HG02981 (cell line): ENCODE results near the gene MMP25.

ENCODE experiments used
- ATAC-seq: cut with Tn5 transposase; IDR thresholded peaks from one replicate; pipeline ENCODE4 v1.9.1; 2021; ENCODE audit warnings: mild to moderate bottlenecking, moderate library complexity; ENCODE audit not compliant: unreplicated experiment

MMP25 gene

GRCh38 chr16:3015865-3016521 lies 30.4 kb upstream of the MMP25 start:
- ATAC-seq = no peak

DNA sequence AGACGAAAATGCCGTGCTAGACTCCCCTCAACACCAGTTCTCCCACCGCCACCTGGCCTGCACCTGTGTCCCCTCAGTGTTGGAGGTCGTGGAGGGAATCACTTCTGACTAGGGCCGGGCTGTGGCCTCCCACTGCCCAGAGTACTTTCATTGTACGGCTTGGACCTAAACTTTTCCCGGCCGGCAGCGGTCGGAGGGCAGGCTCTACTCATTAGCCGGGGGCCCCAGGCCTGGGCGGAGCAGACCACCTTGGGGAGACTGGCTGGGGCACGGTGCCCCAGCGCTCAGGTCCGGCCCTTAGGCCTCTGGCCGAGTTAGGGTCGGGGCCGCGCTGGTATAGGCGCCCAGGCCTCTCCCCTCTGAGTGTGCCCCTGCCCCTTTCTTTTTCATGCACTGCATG lies 29.0 kb upstream of the MMP25 start:
- no peak for ATAC-seq

DNA sequence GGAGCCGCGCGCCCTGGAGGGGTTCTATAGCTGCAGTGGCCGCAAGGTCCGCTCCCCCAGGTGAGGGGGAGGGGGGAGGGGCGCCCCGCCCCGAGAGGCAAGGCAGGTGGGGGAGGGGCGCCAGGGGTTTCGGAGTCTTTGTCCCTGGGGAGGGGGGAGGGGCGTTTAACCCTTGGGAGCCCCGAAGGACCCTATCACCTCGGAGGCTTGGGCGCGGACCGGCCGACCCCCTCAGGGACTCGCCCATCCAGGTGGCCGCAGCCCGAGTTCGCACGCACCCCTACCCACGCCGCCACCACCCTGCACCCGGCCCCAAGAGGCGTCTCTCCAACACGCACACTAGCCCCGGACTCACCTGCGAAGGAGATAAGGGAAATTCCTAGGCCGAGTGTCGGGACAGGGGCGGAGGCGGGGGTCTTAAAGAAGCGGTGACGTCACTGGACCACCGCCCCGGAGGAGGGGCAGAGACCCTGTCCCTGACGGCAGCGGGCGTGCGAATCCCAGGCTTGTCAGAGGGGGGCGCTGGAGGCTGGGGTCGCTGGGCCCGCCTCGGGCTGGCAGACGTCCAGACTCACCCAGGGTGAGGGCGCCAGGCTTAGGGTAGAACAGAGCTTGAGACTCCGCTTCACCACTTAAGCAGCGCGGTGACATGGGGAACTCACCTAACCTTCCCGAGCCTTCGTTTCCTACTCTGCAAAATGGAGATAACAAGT lies 28.4 kb upstream of the MMP25 start, which contains the start of gene CLDN6:
Gene CLDN6, minus strand, starts transcription at position 390 of the 713 bp plus-strand sequence. CDS start 2,162 bp downstream, outside the sequence.
- no peak for ATAC-seq

- ATAC-seq = no peak
Measured at GRCh38 chr16:3019594-3020246, 26.6 kb upstream of the MMP25 start.

DNA sequence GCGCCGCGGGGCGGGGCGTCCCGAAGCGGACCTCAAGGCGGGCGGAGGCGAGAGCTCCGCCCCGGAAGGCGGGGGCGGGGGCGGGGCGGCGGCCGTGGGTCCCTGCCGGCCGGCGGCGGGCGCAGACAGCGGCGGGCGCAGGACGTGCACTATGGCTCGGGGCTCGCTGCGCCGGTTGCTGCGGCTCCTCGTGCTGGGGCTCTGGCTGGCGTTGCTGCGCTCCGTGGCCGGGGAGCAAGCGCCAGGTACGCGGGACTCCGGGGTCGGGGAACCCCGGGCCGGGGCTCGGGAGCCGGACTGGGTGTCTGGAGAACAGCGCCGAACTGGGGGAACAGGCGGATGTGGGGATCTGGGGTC lies 26.1 kb upstream of the MMP25 start, which contains the start of gene TNFRSF12A:
Gene TNFRSF12A, plus strand, starts transcription at position 122 of the 357 bp plus-strand sequence. Its CDS starts 30 bp downstream, at position 152.
- no peak for ATAC-seq

DNA sequence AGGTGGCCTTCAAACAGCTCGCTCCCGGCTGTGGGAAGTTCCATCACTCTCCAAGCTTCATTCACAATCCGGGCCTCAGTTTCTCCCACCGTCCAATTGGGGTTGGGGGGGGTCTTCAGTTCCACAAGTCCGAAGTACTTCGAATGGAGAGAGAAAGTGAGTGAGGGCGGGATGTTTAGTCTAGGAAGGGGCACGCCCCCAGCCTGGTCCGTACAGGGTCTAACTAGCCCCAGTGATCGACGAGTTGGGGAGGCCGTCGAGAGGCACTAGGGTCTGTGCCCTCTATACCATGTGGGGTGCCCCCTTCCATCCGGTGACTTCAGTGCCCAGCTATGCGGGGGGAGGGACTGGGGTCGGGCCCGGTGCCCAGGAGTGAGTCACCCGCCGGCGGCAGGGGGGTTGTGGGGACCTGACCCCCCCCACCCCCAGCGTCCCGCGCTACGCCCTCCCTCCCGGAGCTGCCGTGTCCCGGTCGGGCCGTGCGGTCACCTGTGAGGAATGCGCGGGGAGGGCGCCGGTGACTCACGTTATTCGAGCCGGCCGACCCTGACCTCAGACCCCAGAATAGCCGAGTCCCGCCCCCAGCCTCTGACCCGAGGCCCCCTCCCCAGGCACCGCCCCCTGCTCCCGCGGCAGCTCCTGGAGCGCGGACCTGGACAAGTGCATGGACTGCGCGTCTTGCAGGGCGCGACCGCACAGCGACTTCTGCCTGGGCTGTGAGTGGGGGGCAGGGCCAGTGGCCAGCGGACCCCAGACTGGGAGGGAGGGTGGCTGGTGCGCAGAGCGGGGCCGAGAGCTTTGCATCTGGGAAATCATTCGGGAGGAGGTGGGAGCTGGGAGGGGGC lies 25.5 kb upstream of the MMP25 start:
- ATAC-seq = no peak

GRCh38 chr16:3021449-3022207 lies 24.7 kb upstream of the MMP25 start:
- ATAC-seq = no peak

DNA sequence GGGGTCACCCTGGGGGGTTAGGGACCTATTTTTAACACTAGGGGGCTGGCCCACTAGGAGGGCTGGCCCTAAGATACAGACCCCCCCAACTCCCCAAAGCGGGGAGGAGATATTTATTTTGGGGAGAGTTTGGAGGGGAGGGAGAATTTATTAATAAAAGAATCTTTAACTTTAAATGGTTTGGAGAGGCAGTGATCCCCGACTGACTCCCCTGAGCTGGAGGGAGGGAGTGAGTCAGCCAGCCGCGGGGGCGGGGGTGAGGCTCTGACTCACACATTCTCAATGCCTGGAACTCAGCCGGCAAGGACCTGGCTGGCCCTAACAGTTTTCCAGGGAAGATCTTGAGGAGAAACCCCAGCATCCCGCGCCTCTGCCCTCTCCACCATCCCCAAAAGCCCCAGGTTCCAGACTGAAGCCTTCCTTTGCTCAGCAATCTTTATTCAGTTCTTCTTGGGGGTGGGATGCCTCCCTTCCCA lies 24.1 kb upstream of the MMP25 start:
- no peak for ATAC-seq

DNA sequence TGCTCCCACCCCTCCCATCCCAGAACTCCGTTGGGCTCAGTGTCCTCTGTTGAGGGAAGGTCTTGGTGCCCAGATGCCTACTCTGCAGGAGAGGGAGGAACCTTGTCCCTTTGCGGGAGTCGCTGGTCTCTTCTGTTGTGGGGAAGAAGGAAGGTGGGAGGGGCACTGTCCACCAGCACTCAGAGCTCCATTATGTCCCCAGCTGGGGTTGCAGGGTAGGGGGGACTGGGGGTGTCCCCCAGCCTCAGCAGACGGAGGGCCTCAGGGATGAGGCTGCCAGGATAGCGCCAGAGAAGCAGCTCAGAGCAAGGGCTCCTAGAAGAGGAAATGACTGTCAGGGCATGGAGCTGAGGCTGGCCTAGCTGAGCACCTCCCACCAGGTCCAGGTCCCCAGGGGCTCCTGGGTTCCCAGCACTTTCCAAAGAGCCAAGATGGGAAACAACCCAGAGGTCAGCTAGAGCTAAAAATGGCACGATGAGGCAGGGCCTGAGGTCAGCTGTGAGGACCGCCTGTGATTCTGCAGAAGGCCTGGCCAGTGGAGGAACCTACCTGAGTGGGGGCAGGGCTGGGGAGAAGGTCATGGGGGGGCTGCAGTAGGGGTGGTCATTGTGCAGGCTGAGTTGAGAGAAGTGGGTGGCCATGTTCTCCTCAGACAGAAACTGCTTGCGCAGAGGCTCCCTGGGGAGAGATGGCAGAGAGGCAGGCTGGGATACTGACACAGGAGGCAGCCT lies 23.5 kb upstream of the MMP25 start:
- no peak for ATAC-seq

DNA sequence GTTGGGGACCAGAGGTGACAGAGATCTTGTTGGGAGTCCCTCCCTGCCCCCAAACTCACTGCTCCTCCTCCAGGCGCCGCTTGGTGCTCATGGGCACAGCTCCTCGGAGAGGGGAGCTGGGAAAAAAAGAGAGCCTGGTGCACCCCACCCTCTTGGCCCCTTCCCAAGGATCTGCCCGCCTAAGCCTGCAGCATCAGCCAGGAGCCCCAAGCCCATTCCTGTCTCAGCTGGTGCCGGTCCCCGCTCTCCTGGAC lies 23.0 kb upstream of the MMP25 start:
- no peak for ATAC-seq

DNA sequence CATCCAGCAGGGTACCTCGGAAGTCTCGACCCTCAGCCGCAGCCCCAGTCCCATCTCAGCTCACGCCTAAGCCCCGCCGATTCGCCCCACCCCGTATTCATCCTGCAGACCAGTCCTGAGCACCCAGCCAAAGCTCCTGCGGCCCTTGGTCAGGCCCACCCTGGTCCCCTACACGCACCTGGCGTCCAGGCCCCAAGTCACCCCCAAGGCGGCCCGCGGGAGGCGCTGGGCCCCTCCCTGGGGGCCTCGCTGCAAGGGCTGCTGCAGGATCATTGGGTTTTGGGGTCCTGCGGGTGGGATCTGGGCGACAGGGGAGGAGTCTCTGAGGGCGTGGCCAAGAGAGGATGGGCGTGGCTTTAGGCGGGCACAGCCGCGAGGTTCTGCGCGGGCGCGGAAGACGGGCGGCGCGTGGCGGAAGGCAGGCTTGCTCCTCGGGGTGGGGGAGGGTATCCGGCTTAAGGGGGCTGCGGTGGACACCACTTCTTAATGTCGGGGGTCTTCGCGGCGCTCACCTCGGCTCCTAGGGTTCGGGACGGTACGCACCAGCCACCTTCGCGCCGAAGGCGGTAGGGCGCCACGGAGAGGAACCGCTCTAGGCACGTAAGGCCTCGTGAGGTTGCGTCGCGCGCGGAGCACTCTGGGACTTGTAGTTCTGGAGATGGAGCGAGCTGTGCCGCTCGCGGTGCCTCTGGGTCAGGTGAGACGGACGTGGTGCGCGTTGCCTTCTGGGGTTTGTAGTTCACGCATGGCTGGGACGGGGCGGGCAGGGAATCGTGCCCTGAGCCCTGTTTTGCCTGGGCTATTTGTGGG lies 22.5 kb upstream of the MMP25 start, which contains the start of the genes HCFC1R1 and THOC6:
Gene HCFC1R1, minus strand, starts transcription at position 274 of the 810 bp plus-strand sequence. Its CDS starts 1 bp downstream, at position 273.
Gene THOC6, plus strand, starts transcription at position 367 of the 810 bp plus-strand sequence. Its CDS starts 292 bp downstream, at position 659.
- peak; percentile 69 for ATAC-seq

- no peak for ATAC-seq
Measured at GRCh38 chr16:3025032-3026002, 21.0 kb upstream of the MMP25 start.

DNA sequence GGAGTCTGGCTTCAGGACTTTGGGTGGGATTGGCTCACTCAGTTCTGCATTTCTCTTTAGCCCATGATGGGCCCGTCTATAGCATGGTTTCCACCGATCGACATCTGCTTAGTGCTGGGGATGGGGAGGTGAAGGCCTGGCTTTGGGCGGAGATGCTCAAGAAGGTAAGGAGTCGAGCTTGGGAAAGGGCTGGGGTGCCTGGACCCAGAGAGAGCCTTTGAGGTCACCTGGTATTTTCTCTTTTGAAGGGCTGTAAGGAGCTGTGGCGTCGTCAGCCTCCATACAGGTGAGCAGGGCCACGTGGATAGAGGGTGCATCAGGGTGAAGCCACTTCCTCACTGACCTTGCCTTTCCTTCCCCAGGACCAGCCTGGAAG lies 20.4 kb upstream of the MMP25 start:
- ATAC-seq = no peak

GRCh38 chr16:3026609-3027488 lies 19.5 kb upstream of the MMP25 start:
- no peak for ATAC-seq

DNA sequence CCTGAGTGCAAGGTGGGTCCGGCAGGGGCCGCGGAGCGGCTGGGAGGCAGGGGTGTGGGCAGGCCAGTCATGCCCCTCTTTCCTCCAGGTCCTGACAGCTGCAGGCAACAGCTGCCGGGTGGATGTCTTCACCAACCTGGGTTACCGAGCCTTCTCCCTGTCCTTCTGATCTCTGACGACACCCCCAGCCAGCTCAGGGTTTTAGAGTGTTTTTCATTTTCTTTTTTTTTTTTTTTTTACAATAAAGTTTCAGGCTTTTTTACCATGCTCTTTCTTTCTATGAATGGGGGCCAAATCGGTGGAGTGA lies 18.9 kb upstream of the MMP25 start:
- ATAC-seq = no peak

DNA sequence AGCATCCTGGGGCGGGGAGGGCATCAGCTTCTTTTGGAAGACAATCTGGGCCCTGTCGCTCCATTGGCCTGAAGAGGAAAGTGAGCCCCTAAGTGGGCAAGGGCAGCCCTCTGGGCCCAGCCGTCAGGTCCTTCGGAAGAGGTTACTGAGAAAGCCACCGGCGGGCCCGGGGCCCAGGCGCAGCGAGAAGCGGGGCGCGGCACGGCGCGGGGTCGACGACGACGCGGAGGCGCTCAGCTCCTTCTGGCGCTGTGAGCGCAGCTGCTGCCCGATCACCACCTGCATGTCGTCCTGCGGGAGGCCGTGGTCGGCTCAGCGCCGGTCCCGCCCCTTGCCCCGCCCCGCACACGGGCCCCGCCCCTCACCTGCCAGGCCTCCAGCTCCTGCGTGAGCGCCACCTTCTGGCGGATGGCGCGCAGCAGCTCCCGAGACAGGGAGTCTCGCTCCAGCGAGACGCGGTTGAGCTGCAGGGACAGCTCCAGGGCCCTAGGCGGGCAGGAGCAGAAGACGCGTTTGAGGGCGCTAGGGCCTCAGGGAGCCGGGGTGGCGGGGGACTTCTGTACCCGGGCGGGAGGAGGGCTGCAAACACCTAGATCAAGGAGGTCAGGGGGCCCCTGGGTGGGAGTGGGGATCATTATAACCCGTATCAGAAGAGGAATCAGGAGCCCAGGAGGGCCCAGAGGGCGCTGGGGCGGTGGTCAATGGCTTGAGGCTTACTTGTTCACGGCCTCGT lies 18.2 kb upstream of the MMP25 start:
- peak; percentile 29 for ATAC-seq
